Neural cell (in vitro differentiated cells): Measurements from ENCODE around the gene COL21A1.

ENCODE experiments used
- POLR2AphosphoS5 ChIP-seq: IDR thresholded peaks from 2 replicates; pipeline ENCODE4 v1.6.1; 2012
- REST ChIP-seq: IDR thresholded peaks from 2 replicates; pipeline ENCODE4 v1.6.1; 2012; ENCODE audit warnings: borderline replicate concordance
- TF ChIP-seq, protein P1 (sequence below): fragments of 450-650 bp; IDR thresholded peaks from 2 replicates; pipeline ENCODE4 v1.5.1; 2014; ENCODE audit warnings: antibody characterized with exemption, mild to moderate bottlenecking, moderate library complexity; ENCODE audit not compliant: poor library complexity, severe bottlenecking

DNA sequence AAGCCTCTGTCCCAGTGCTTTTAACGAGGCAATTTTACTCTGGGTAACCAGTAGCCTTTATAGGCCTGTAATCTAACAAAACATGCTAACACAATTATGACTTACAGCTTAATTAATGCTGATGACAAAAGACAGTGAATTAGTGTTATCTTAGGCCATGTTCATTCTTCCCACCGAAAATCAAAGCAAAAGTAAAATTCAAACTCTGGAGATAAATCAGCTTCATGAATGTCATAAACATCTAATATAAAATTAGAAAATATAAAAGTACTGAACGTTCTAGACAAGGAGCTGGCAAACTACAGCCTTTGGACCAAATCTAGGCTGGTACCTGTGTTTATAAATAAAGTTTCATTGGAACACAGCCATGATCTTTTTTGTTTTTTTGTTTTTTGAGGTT is 18.6 kb upstream of the COL21A1 start:
- TF ChIP-seq, protein P1, sequence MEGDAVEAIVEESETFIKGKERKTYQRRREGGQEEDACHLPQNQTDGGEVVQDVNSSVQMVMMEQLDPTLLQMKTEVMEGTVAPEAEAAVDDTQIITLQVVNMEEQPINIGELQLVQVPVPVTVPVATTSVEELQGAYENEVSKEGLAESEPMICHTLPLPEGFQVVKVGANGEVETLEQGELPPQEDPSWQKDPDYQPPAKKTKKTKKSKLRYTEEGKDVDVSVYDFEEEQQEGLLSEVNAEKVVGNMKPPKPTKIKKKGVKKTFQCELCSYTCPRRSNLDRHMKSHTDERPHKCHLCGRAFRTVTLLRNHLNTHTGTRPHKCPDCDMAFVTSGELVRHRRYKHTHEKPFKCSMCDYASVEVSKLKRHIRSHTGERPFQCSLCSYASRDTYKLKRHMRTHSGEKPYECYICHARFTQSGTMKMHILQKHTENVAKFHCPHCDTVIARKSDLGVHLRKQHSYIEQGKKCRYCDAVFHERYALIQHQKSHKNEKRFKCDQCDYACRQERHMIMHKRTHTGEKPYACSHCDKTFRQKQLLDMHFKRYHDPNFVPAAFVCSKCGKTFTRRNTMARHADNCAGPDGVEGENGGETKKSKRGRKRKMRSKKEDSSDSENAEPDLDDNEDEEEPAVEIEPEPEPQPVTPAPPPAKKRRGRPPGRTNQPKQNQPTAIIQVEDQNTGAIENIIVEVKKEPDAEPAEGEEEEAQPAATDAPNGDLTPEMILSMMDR: no peak
- TF ChIP-seq POLR2AphosphoS5 (no peak), REST (no peak)
